ENCODE measurements around the gene SNX22. TPM values are rescaled to one million over a fixed set of nuclear protein-coding genes. Genes with fewer than 3 reads are reported as not detected.

SNX22 gene
- total and polyA plus RNA-seq, 2 of the 8 experiments (the other 6 are each of a cell fraction or from before 2014, with no cell fraction given), result 4.9 TPM

GRCh38 chr15:64122444-64122843 is 29.1 kb upstream of the SNX22 start (continued):
- TF ChIP-seq EP300 (IDR thresholded peaks at IDR 0.05; ENCODE audit: borderline replicate concordance in 1 of 2, low read depth in 2 of 2, low read length in 2 of 2), result no peak
